ENCODE results near the gene TMED5. TPM values are rescaled to one million over a fixed set of nuclear protein-coding genes. Genes with fewer than 3 reads are reported as not detected.

TMED5 gene
- total RNA-seq, 1 experiment from 2014 or later: 66.1 TPM

GRCh38 chr1:93205892-93206566 lies 25.8 kb upstream of the TMED5 start:
- Mint-ChIP-seq H3K27ac (ENCODE audit: unreplicated experiment) (no peak overlapping the region), H3K4me3 (ENCODE audit: low read depth, unreplicated experiment) (no peak overlapping the region), H3K4me1 (ENCODE audit: low read depth, unreplicated experiment) (no peaks in the 10 kb centered on the region), H3K36me3 (ENCODE audit: insufficient read depth, unreplicated experiment) (no peaks in the 10 kb centered on the region), H3K27me3 (ENCODE audit: unreplicated experiment) (no peaks in the 10 kb centered on the region), H3K9me3 (ENCODE audit: low read depth, unreplicated experiment) (no peaks in the 10 kb centered on the region)
- TF ChIP-seq CTCF (IDR thresholded peaks at IDR 0.05; ENCODE audit: unreplicated experiment): no peak
- BruUV-seq (replicated peaks): no TSS peak
- no peak for DNase-seq
- intact Hi-C loops (cut with micrococcal nuclease; ENCODE audit: unreplicated experiment): no loop called here
- CTCF ChIA-PET: no interaction called here

GRCh38 chr1:93200714-93201113 lies 20.5 kb upstream of the TMED5 start:
- Mint-ChIP-seq H3K27ac (ENCODE audit: unreplicated experiment) (no peak overlapping the region), H3K36me3 (ENCODE audit: insufficient read depth, unreplicated experiment) (peaks cover 5% of the 10 kb centered on the region), H3K9me3 (ENCODE audit: low read depth, unreplicated experiment) (no peaks in the 10 kb centered on the region), H3K4me3 (ENCODE audit: low read depth, unreplicated experiment) (no peak overlapping the region), H3K27me3 (ENCODE audit: unreplicated experiment) (no peaks in the 10 kb centered on the region), H3K4me1 (ENCODE audit: low read depth, unreplicated experiment) (no peaks in the 10 kb centered on the region)
- TF ChIP-seq CTCF (IDR thresholded peaks at IDR 0.05; ENCODE audit: unreplicated experiment): no peak
- BruUV-seq (replicated peaks): no TSS peak
- intact Hi-C loops (cut with micrococcal nuclease; ENCODE audit: unreplicated experiment): no loop called here
- DNase-seq: no peak
- CTCF ChIA-PET: interaction anchor here (0.6 kb wide), 1 partner anchor 698 kb away, joined by 3 read pairs; no protein-coding TSS in a partner anchor

GRCh38 chr1:93200086-93200620 lies 19.9 kb upstream of the TMED5 start:
- Mint-ChIP-seq H3K27me3 (ENCODE audit: unreplicated experiment) (no peaks in the 10 kb centered on the region), H3K4me3 (ENCODE audit: low read depth, unreplicated experiment) (no peak overlapping the region), H3K36me3 (ENCODE audit: insufficient read depth, unreplicated experiment) (peaks cover 5% of the 10 kb centered on the region), H3K27ac (ENCODE audit: unreplicated experiment) (no peak overlapping the region), H3K9me3 (ENCODE audit: low read depth, unreplicated experiment) (no peaks in the 10 kb centered on the region), H3K4me1 (ENCODE audit: low read depth, unreplicated experiment) (no peaks in the 10 kb centered on the region)
- CTCF ChIA-PET: no interaction called here
- BruUV-seq (replicated peaks): no TSS peak
- intact Hi-C loops (cut with micrococcal nuclease; ENCODE audit: unreplicated experiment): no loop called here
- TF ChIP-seq CTCF (IDR thresholded peaks at IDR 0.05; ENCODE audit: unreplicated experiment): no peak
- no peak for DNase-seq

DNA sequence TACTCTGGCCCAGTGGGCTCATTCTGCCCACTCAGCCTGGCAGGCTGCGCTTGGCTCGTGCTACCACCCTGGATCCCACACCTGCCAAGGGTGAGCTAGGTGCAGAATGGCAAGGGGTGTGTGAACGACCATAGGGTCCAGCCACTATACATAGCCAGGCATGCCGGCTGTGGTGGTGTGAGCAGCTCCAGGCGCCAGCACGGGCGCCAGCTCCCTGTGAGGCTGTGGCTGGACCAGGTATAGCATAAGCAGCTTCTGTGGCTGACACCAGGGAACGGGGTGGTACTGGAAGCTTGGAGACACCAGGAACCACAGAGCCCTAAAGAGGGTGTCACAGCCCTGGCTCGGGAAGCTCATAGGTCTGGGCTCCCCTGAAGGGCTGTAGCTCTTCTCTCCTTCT lies 18.9 kb upstream of the TMED5 start:
- CTCF ChIA-PET: no interaction called here
- DNase-seq: no peak
- Mint-ChIP-seq H3K27ac (ENCODE audit: unreplicated experiment) (no peak overlapping the region), H3K36me3 (ENCODE audit: insufficient read depth, unreplicated experiment) (peaks cover 5% of the 10 kb centered on the region), H3K4me3 (ENCODE audit: low read depth, unreplicated experiment) (no peak overlapping the region), H3K9me3 (ENCODE audit: low read depth, unreplicated experiment) (no peaks in the 10 kb centered on the region), H3K27me3 (ENCODE audit: unreplicated experiment) (no peaks in the 10 kb centered on the region), H3K4me1 (ENCODE audit: low read depth, unreplicated experiment) (no peaks in the 10 kb centered on the region)
- TF ChIP-seq CTCF (IDR thresholded peaks at IDR 0.05; ENCODE audit: unreplicated experiment): no peak
- intact Hi-C loops (cut with micrococcal nuclease; ENCODE audit: unreplicated experiment): no loop called here
- no TSS peak for BruUV-seq (replicated peaks)
